ENCODE data around the gene MBD3L2B. TPM values are rescaled to one million over a fixed set of nuclear protein-coding genes. Genes with fewer than 3 reads are reported as not detected.
"Not testable (repeated sequence)": the region's sequence is repeated elsewhere in the genome, so short reads cannot be mapped to it uniquely, and the experiment has no call there.

The MBD3L2B gene
- not detected for total RNA-seq
- long read RNA-seq, result 0 reads

GRCh38 chr19:7021331-7021730 lies at the start of gene MBD3L2B:
MBD3L2B (minus strand) TSS chr19:7021431; CDS start chr19:7021397, 34 bp downstream.
- DNase-seq (ENCODE audit: low spot score), result not testable (repeated sequence)

- no peak for DNase-seq (ENCODE audit: low spot score)
Observed at GRCh38 chr19:7069904-7070226, 48.6 kb upstream of the MBD3L2B start.

GRCh38 chr19:7069042-7069903 lies 48.0 kb upstream of the MBD3L2B start, which contains the start of gene ZNF557:
ZNF557 (plus strand) TSS chr19:7069703; CDS start chr19:7075075, 5,372 bp downstream.
- peak; percentile 99 for DNase-seq (ENCODE audit: low spot score)

GRCh38 chr19:7068599-7068998 lies 47.4 kb upstream of the MBD3L2B start:
- no peak for DNase-seq (ENCODE audit: low spot score)

- DNase-seq (ENCODE audit: low spot score), result no peak
Observed at GRCh38 chr19:7067716-7068115, 46.5 kb upstream of the MBD3L2B start.

- not testable (repeated sequence) for DNase-seq (ENCODE audit: low spot score)
Observed at GRCh38 chr19:7067122-7067521, 45.9 kb upstream of the MBD3L2B start.

- DNase-seq (ENCODE audit: low spot score), result no peak
Observed at GRCh38 chr19:7063764-7064418, 42.7 kb upstream of the MBD3L2B start.

- DNase-seq (ENCODE audit: low spot score), result no peak
Observed at GRCh38 chr19:7063339-7063738, 42.1 kb upstream of the MBD3L2B start.

GRCh38 chr19:7059977-7060376 lies 38.7 kb upstream of the MBD3L2B start:
- DNase-seq (ENCODE audit: low spot score), result not testable (repeated sequence)

- not testable (repeated sequence) for DNase-seq (ENCODE audit: low spot score)
Observed at GRCh38 chr19:7058576-7058975, 37.3 kb upstream of the MBD3L2B start, which contains the start of gene MBD3L3. MBD3L3 (minus strand) TSS chr19:7058676; CDS start chr19:7058605, 71 bp downstream.

GRCh38 chr19:7056371-7056770 lies 35.1 kb upstream of the MBD3L2B start:
- DNase-seq (ENCODE audit: low spot score), result peak; percentile 81

GRCh38 chr19:7055679-7056078 lies 34.4 kb upstream of the MBD3L2B start:
- DNase-seq (ENCODE audit: low spot score), result not testable (repeated sequence)

GRCh38 chr19:7054635-7055368 lies 33.6 kb upstream of the MBD3L2B start:
- not testable (repeated sequence) for DNase-seq (ENCODE audit: low spot score)

GRCh38 chr19:7052896-7053295 lies 31.7 kb upstream of the MBD3L2B start:
- not testable (repeated sequence) for DNase-seq (ENCODE audit: low spot score)

GRCh38 chr19:7051421-7051820 lies 30.2 kb upstream of the MBD3L2B start:
- DNase-seq (ENCODE audit: low spot score), result not testable (repeated sequence)

- DNase-seq (ENCODE audit: low spot score), result not testable (repeated sequence)
Observed at GRCh38 chr19:7049021-7049420, 27.8 kb upstream of the MBD3L2B start, which contains the start of gene MBD3L2. MBD3L2 (plus strand) TSS chr19:7049321; CDS start chr19:7049374, 53 bp downstream.

GRCh38 chr19:7041563-7041962 lies 20.3 kb upstream of the MBD3L2B start:
- not testable (repeated sequence) for DNase-seq (ENCODE audit: low spot score)

GRCh38 chr19:7040079-7040478 lies 18.8 kb upstream of the MBD3L2B start, which contains the start of gene MBD3L4:
MBD3L4 (minus strand) TSS chr19:7040179; CDS start chr19:7040144, 35 bp downstream.
- not testable (repeated sequence) for DNase-seq (ENCODE audit: low spot score)

GRCh38 chr19:7030278-7030677 lies 9.0 kb upstream of the MBD3L2B start, which contains the start of gene MBD3L5:
MBD3L5 (plus strand) TSS chr19:7030578; CDS start chr19:7030612, 34 bp downstream.
- DNase-seq (ENCODE audit: low spot score), result not testable (repeated sequence)

GRCh38 chr19:7028790-7029189 lies 7.6 kb upstream of the MBD3L2B start:
- not testable (repeated sequence) for DNase-seq (ENCODE audit: low spot score)

GRCh38 chr19:7018828-7019227 lies 2.4 kb downstream of the MBD3L2B start:
- no peak for DNase-seq (ENCODE audit: low spot score)

Data from mesenteric fat pad (tissue), 1 donor.